HepG2 (cell line): Measurements from ENCODE around the gene ESAM. TPM values are rescaled to one million over a fixed set of nuclear protein-coding genes. Genes with fewer than 3 reads are reported as not detected.

Experiments used
- ATAC-seq: fragments of 200-7000 bp; cut with Tn5 transposase; 3 replicates; pipeline ENCODE4 v1.9.1; 2020; ENCODE audit warnings: mild to moderate bottlenecking, moderate library complexity
- BruUV-seq: library from RNA; stranded (reverse); fragments of 400-500 nt; replicated peaks from 2 replicates; lab custom pipeline; 2021; lab: Mats Ljungman, UMichigan
- CTCF ChIA-PET: fragments of 300-600 bp; formaldehyde crosslinking; extraction: SDS; loops from one replicate; lab custom pipeline; 2021; ENCODE audit warnings: low total read pairs, inconsistent platforms, low intra/inter-chr PET ratio; lab: Yijun Ruan, JAX
- POLR2A ChIA-PET: fragments of 350-600 bp; sonication (Branson Sonifier 250); formaldehyde crosslinking; loops from one replicate; lab custom pipeline; 2020; ENCODE audit warnings: antibody characterized with exemption, inconsistent platforms; lab: Yijun Ruan, JAX
- DNase-seq: peaks from one replicate; pipeline ENCODE4 v3.0.0-alpha.2; 2015; ENCODE audit warnings: low spot score
- FAIRE-seq: peaks from 3 replicates; lab custom pipeline; 2011; peaks lifted over from hg19 to GRCh38; lab: Jason Lieb, UNC
- H2AFZ ChIP-seq: one replicate; pipeline ENCODE4 v1.6.1; 2011; ENCODE audit warnings: low read length, inconsistent platforms
- H3K27ac ChIP-seq: fragments of 300-600 bp; 3 replicates; pipeline ENCODE4 v1.8.0; 2011; ENCODE audit warnings: mixed run types, mild to moderate bottlenecking, mixed read lengths, low read length, inconsistent platforms; ENCODE audit not compliant: insufficient read depth; ENCODE audit errors: extremely low read length
- H3K27me3 ChIP-seq, 2 experiments: fragments of 200-600 bp in 1 of 2; 2 replicates in 1 of 2; 3 replicates in 1 of 2; pipeline versions ENCODE4 v1.6.0 to v1.8.0; 2011; ENCODE audit warnings: low read length in 2 of 2, mild to moderate bottlenecking in 2 of 2, moderate library complexity in 2 of 2, inconsistent platforms in 1 of 2; ENCODE audit not compliant: insufficient read depth in 2 of 2, control insufficient read depth in 1 of 2
- H3K36me3 ChIP-seq, 2 experiments: fragments of 200-600 bp in 1 of 2; replicated peaks in 1 of 2; 2 replicates in 1 of 2; 3 replicates in 1 of 2; pipeline versions ENCODE4 v1.5.1 to v1.8.0; 2011; ENCODE audit warnings: low read length in 2 of 2, inconsistent platforms in 1 of 2; ENCODE audit not compliant: insufficient read depth in 2 of 2, control insufficient read depth in 1 of 2
- H3K4me1 ChIP-seq: 2 replicates; pipeline ENCODE4 v1.5.1; 2012; ENCODE audit warnings: low read length, inconsistent platforms; ENCODE audit not compliant: insufficient read depth
- H3K4me2 ChIP-seq: 2 replicates; pipeline ENCODE4 v1.6.0; 2011; ENCODE audit warnings: low read depth, low read length, inconsistent platforms
- H3K4me3 ChIP-seq, 3 experiments: fragments of 200-600 bp in 1 of 3; sonication (generic), shearing (Covaris generic) in 1 of 3; replicated peaks in 1 of 3; 2 replicates each; pipeline ENCODE4 v1.5.1; 2011 to 2016; ENCODE audit warnings: low read length in 3 of 3, inconsistent platforms in 2 of 3, low read depth in 2 of 3, mild to moderate bottlenecking in 2 of 3, control low read depth in 1 of 3, mixed read lengths in 1 of 3; ENCODE audit not compliant: insufficient read depth in 1 of 3
- H3K79me2 ChIP-seq: one replicate; pipeline ENCODE4 v1.6.1; 2011; ENCODE audit warnings: low read length, inconsistent platforms; ENCODE audit not compliant: insufficient read depth
- H3K9ac ChIP-seq: 2 replicates; pipeline ENCODE4 v1.6.0; 2011; ENCODE audit warnings: mild to moderate bottlenecking, low read depth, low read length, inconsistent platforms; ENCODE audit not compliant: insufficient read depth
- H3K9me3 ChIP-seq: 2 replicates; pipeline ENCODE4 v1.5.1; 2012; ENCODE audit warnings: mild to moderate bottlenecking, low read length
- H4K20me1 ChIP-seq: 2 replicates; pipeline ENCODE4 v1.6.0; 2011; ENCODE audit warnings: inconsistent platforms, mild to moderate bottlenecking, low read length, moderate library complexity; ENCODE audit not compliant: insufficient read depth
- CREM ChIP-seq, 2 experiments: sonication (generic) in 1 of 2; formaldehyde crosslinking in 1 of 2; IDR thresholded peaks; 2 replicates each; pipeline versions ENCODE4 v1.4.0 to v1.6.1; 2016 to 2020; ENCODE audit warnings: antibody characterized with exemption in 1 of 2, mild to moderate bottlenecking in 1 of 2, missing genetic modification reagents in 1 of 2
- HES4 ChIP-seq: sonication (generic); formaldehyde crosslinking; IDR thresholded peaks from 2 replicates; pipeline ENCODE4 v1.9.0; 2021; ENCODE audit warnings: mild to moderate bottlenecking, missing genetic modification reagents, borderline replicate concordance
- IKZF1 ChIP-seq: fragments of 450-650 bp; IDR thresholded peaks from 2 replicates; pipeline ENCODE4 v1.7.1; 2016
- MXD3 ChIP-seq: IDR thresholded peaks from 2 replicates; pipeline ENCODE4 v1.6.1; 2016; ENCODE audit warnings: mild to moderate bottlenecking, missing biosample characterization, missing genetic modification reagents
- NFE2L2 ChIP-seq: fragments of 150-350 bp; IDR thresholded peaks from 2 replicates; pipeline ENCODE4 v1.6.1; 2014; ENCODE audit warnings: low read length
- PAWR ChIP-seq: sonication (generic); formaldehyde crosslinking; IDR thresholded peaks from 2 replicates; pipeline ENCODE4 v1.4.0; 2020; ENCODE audit warnings: missing genetic modification reagents, mild to moderate bottlenecking, borderline replicate concordance
- PAXIP1 ChIP-seq: sonication (generic); formaldehyde crosslinking; conservative IDR thresholded peaks from 2 replicates; pipeline ENCODE4 v1.4.0; 2020; ENCODE audit warnings: mild to moderate bottlenecking, missing genetic modification reagents, moderate library complexity
- SMARCE1 ChIP-seq: fragments of 450-650 bp; IDR thresholded peaks from 2 replicates; pipeline ENCODE4 v1.6.1; 2017; ENCODE audit warnings: borderline replicate concordance
- ZFP90 ChIP-seq: sonication (generic); formaldehyde crosslinking; IDR thresholded peaks from 2 replicates; pipeline ENCODE4 v1.8.0; 2022; ENCODE audit warnings: missing genetic modification reagents, mild to moderate bottlenecking, inconsistent platforms, borderline replicate concordance
- ZNF138 ChIP-seq: sonication (generic); formaldehyde crosslinking; IDR thresholded peaks from 2 replicates; pipeline ENCODE4 v1.5.0; 2020; ENCODE audit warnings: mild to moderate bottlenecking, low read depth, missing genetic modification reagents
- ZNF546 ChIP-seq: sonication (generic); formaldehyde crosslinking; conservative IDR thresholded peaks from 2 replicates; pipeline ENCODE4 v1.8.1; 2023; ENCODE audit warnings: mild to moderate bottlenecking, missing genetic modification reagents
- ZNF607 ChIP-seq: sonication (generic); formaldehyde crosslinking; IDR thresholded peaks from 2 replicates; pipeline ENCODE4 v1.5.1; 2020; ENCODE audit warnings: missing genetic modification reagents, mild to moderate bottlenecking, borderline replicate concordance
- WGBS: methylation state at CpG from one replicate; pipeline ENCODE4 v1.1.6; 2017; ENCODE audit warnings: low lambda C conversion rate; 5-methylcytosine and 5-hydroxymethylcytosine counted together
- in situ Hi-C: cut with HindIII; loops from 2 replicates; pipeline ENCODE4 v1.10.0; 2017; ENCODE audit warnings: low pct_unique_long_range_greater_than_20kb; ENCODE audit not compliant: extremely low pct_ligation_motif_present
- intact Hi-C: fragments of 100-400 bp; cut with micrococcal nuclease; formaldehyde crosslinking; loops from one replicate; pipeline ENCODE4 v1.10.0; 2022; ENCODE audit not compliant: unreplicated experiment
- polyA plus RNA-seq, 8 experiments: library from polyadenylated mRNA; depleted of rRNA in 3 of 8; stranded (reverse) in 7 of 8; unstranded in 1 of 8; fragments of >200 nt; fragmentation: Illumina TruSeq in 4 of 8; extraction: Trizol in 4 of 8; gene quantifications; 2 replicates each; pipeline versions ENCODE4 v1.2.1 to v1.2.3, GENCODE V29; 2011 to 2016; ENCODE audit warnings: low read depth in 4 of 8, missing spikeins in 1 of 8, mixed read lengths in 1 of 8; ENCODE audit not compliant: insufficient read depth in 1 of 8
- total RNA-seq, 5 experiments: library from RNA; depleted of rRNA; stranded (reverse); fragments of >200 nt; fragmentation: Illumina TruSeq; extraction: Trizol; gene quantifications; 2 replicates each; pipeline ENCODE4 v1.2.3, GENCODE V29; 2016; ENCODE audit warnings: low read depth in 1 of 5
- TF ChIP-seq, protein P1 (sequence below): sonication (generic); formaldehyde crosslinking; IDR thresholded peaks from 2 replicates; pipeline ENCODE4; 2020; ENCODE audit warnings: missing genetic modification reagents, mild to moderate bottlenecking, borderline replicate concordance
- TF ChIP-seq, protein P2 (sequence below): sonication (generic); formaldehyde crosslinking; conservative IDR thresholded peaks from 2 replicates; pipeline ENCODE4 v1.4.0; 2020; ENCODE audit warnings: missing genetic modification reagents

Gene ESAM
- total and polyA plus RNA-seq, 2 of the 13 experiments (the other 11 are each of a cell fraction or from before 2014, with no cell fraction given), result 1.2 to 6.8 TPM

GRCh38 chr11:124749912-124750311 is 12.2 kb downstream of the ESAM start:
- Histone ChIP-seq H3K27me3 (peaks cover 0 to 55% of the 10 kb centered on the region in 2 experiments; a peak in 4 of 5 replicates), H4K20me1 (no peaks in the 10 kb centered on the region), H3K27ac (no peak overlapping the region), H3K36me3 (no peaks in the 10 kb centered on the region), H3K4me3 (no peak overlapping the region), H2AFZ (no peak overlapping the region), H3K9me3 (no peaks in the 10 kb centered on the region), H3K79me2 (no peaks in the 10 kb centered on the region), H3K4me1 (peaks cover 66% of the 10 kb centered on the region), H3K4me2 (no peak overlapping the region), H3K9ac (no peak overlapping the region)
- intact Hi-C loops, result loop anchor here (10.0 kb wide), 1 partner anchor 45 kb away; no protein-coding TSS in a partner anchor
- FAIRE-seq (no peak), ATAC-seq (no peak), DNase-seq (no peak)
- ChIA-PET POLR2A (interaction anchor here (1.0 kb wide), 1 partner anchor 9 kb away, joined by 4 read pairs; no protein-coding TSS in a partner anchor), CTCF (no interaction called here)
- in situ Hi-C loops, result no loop called here
- no TSS peak for BruUV-seq
- 27% methylated on average over 1 of the region's 1 CpG for WGBS
- no peak for TF ChIP-seq PAXIP1 (CRISPR knock-in tag)
- TF ChIP-seq, protein P1, sequence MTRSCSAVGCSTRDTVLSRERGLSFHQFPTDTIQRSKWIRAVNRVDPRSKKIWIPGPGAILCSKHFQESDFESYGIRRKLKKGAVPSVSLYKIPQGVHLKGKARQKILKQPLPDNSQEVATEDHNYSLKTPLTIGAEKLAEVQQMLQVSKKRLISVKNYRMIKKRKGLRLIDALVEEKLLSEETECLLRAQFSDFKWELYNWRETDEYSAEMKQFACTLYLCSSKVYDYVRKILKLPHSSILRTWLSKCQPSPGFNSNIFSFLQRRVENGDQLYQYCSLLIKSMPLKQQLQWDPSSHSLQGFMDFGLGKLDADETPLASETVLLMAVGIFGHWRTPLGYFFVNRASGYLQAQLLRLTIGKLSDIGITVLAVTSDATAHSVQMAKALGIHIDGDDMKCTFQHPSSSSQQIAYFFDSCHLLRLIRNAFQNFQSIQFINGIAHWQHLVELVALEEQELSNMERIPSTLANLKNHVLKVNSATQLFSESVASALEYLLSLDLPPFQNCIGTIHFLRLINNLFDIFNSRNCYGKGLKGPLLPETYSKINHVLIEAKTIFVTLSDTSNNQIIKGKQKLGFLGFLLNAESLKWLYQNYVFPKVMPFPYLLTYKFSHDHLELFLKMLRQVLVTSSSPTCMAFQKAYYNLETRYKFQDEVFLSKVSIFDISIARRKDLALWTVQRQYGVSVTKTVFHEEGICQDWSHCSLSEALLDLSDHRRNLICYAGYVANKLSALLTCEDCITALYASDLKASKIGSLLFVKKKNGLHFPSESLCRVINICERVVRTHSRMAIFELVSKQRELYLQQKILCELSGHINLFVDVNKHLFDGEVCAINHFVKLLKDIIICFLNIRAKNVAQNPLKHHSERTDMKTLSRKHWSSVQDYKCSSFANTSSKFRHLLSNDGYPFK (CRISPR knock-in tag), result no peak
- TF ChIP-seq CREM (IDR thresholded peaks at IDR 0.05), result no peak
- TF ChIP-seq CREM (CRISPR knock-in tag; IDR thresholded peaks at IDR 0.05), result no peak
- no peak for TF ChIP-seq MXD3 (CRISPR knock-in tag)
- TF ChIP-seq NFE2L2, result no peak
- TF ChIP-seq, protein P2, sequence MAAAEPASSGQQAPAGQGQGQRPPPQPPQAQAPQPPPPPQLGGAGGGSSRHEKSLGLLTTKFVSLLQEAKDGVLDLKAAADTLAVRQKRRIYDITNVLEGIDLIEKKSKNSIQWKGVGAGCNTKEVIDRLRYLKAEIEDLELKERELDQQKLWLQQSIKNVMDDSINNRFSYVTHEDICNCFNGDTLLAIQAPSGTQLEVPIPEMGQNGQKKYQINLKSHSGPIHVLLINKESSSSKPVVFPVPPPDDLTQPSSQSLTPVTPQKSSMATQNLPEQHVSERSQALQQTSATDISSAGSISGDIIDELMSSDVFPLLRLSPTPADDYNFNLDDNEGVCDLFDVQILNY (CRISPR knock-in tag), result no peak
- TF ChIP-seq SMARCE1, result no peak
- TF ChIP-seq PAWR (CRISPR knock-in tag), result no peak
- no peak for TF ChIP-seq HES4 (CRISPR knock-in tag)
- no peak for TF ChIP-seq ZNF138 (CRISPR knock-in tag)
- no peak for TF ChIP-seq ZFP90 (CRISPR knock-in tag)
- no peak for TF ChIP-seq IKZF1
- TF ChIP-seq ZNF607, result no peak
- TF ChIP-seq ZNF546 (CRISPR knock-in tag), result no peak
